Activated naive CD8-positive, alpha-beta T cell treated with anti-CD3 and anti-CD28 coated beads, Interleukin-2, amount 10 ng/mL, durations not matched to agents 7 days and 5 days (primary cell): ENCODE measurements around the gene BANK1. TPM values are rescaled to one million over a fixed set of nuclear protein-coding genes. Genes with fewer than 3 reads are reported as not detected.

Experiments
- ATAC-seq: fragments of 150-1000 bp; cut with Tn5 transposase; one replicate; pipeline ENCODE4 v1.10.0; 2021; ENCODE audit warnings: low read depth, moderate library complexity
- POLR2A ChIA-PET: fragments of 350-600 bp; sonication (Branson Sonifier 250); formaldehyde crosslinking; loops from one replicate; lab custom pipeline; 2021; ENCODE audit warnings: antibody characterized with exemption; lab: Charles Lee
- DNase-seq: peaks from one replicate; pipeline ENCODE4 v3.0.0; 2021
- H3K27ac Mint-ChIP-seq: one replicate; pipeline ENCODE4 v1.8.0; 2022; ENCODE audit warnings: mild to moderate bottlenecking, mixed read lengths
- H3K27me3 Mint-ChIP-seq: one replicate; pipeline ENCODE4 v1.8.0; 2022; ENCODE audit warnings: mild to moderate bottlenecking, moderate library complexity, mixed read lengths
- H3K36me3 Mint-ChIP-seq: one replicate; pipeline ENCODE4 v1.8.0; 2021; ENCODE audit warnings: mild to moderate bottlenecking, mixed read lengths
- H3K4me1 Mint-ChIP-seq: one replicate; pipeline ENCODE4 v1.8.0; 2021; ENCODE audit warnings: mixed read lengths
- H3K4me3 Mint-ChIP-seq: one replicate; pipeline ENCODE4 v1.8.0; 2022; ENCODE audit warnings: mild to moderate bottlenecking, moderate library complexity, mixed read lengths
- H3K9me3 Mint-ChIP-seq: one replicate; pipeline ENCODE4 v1.8.0; 2021; ENCODE audit warnings: mixed read lengths
- total RNA-seq, 2 experiments: library from RNA; stranded (reverse); gene quantifications; one replicate each; pipeline ENCODE4 v1.2.3, GENCODE V29; 2021

The BANK1 gene
- total RNA-seq, 2 experiments from 2014 or later = 0.51 to 0.72 TPM

GRCh38 chr4:101941816-101942358 lies 151.4 kb downstream of the BANK1 start:
- no peaks in the 10 kb centered on the region for H3K4me1 Mint-ChIP-seq
- no peak overlapping the region for H3K27ac Mint-ChIP-seq
- POLR2A ChIA-PET = no interaction called here
- no peaks in the 10 kb centered on the region for H3K9me3 Mint-ChIP-seq
- DNase-seq (no peak), ATAC-seq (no peak)
- no peak overlapping the region for H3K4me3 Mint-ChIP-seq
- H3K27me3 Mint-ChIP-seq = peaks cover 8% of the 10 kb centered on the region
- H3K36me3 Mint-ChIP-seq = no peaks in the 10 kb centered on the region

- no peak for DNase-seq
- POLR2A ChIA-PET = no interaction called here
- Mint-ChIP-seq H3K27ac (no peak overlapping the region), H3K36me3 (no peaks in the 10 kb centered on the region), H3K9me3 (no peaks in the 10 kb centered on the region), H3K27me3 (peaks cover 10% of the 10 kb centered on the region), H3K4me1 (no peaks in the 10 kb centered on the region), H3K4me3 (no peak overlapping the region)
- no peak for ATAC-seq
These were observed 152.4 kb downstream of the BANK1 start for GRCh38 chr4:101942891-101943290.

GRCh38 chr4:101944649-101945048 lies 154.1 kb downstream of the BANK1 start:
- POLR2A ChIA-PET = no interaction called here
- Mint-ChIP-seq H3K27me3 (peaks cover 14% of the 10 kb centered on the region), H3K4me3 (no peak overlapping the region), H3K4me1 (no peaks in the 10 kb centered on the region), H3K27ac (no peak overlapping the region), H3K9me3 (no peaks in the 10 kb centered on the region), H3K36me3 (no peaks in the 10 kb centered on the region)
- ATAC-seq (no peak), DNase-seq (no peak)

GRCh38 chr4:101948055-101948454 lies 157.5 kb downstream of the BANK1 start:
- Mint-ChIP-seq H3K36me3 (no peaks in the 10 kb centered on the region), H3K27ac (no peak overlapping the region), H3K27me3 (peaks cover 9% of the 10 kb centered on the region), H3K4me3 (no peak overlapping the region), H3K4me1 (no peaks in the 10 kb centered on the region), H3K9me3 (no peaks in the 10 kb centered on the region)
- POLR2A ChIA-PET = no interaction called here
- DNase-seq = no peak
- no peak for ATAC-seq

- no peak overlapping the region for H3K27ac Mint-ChIP-seq
- peaks cover 6% of the 10 kb centered on the region for H3K27me3 Mint-ChIP-seq
- no peak overlapping the region for H3K4me3 Mint-ChIP-seq
- ATAC-seq = no peak
- no peaks in the 10 kb centered on the region for H3K9me3 Mint-ChIP-seq
- no peak for DNase-seq
- H3K36me3 Mint-ChIP-seq = no peaks in the 10 kb centered on the region
- H3K4me1 Mint-ChIP-seq = no peaks in the 10 kb centered on the region
- POLR2A ChIA-PET = no interaction called here
These were observed 158.4 kb downstream of the BANK1 start for GRCh38 chr4:101948951-101949350.

- no peaks in the 10 kb centered on the region for H3K9me3 Mint-ChIP-seq
- ATAC-seq (no peak), DNase-seq (no peak)
- no peak overlapping the region for H3K27ac Mint-ChIP-seq
- H3K4me3 Mint-ChIP-seq = no peak overlapping the region
- H3K4me1 Mint-ChIP-seq = no peaks in the 10 kb centered on the region
- POLR2A ChIA-PET = no interaction called here
- peaks cover 9% of the 10 kb centered on the region for H3K27me3 Mint-ChIP-seq
- H3K36me3 Mint-ChIP-seq = no peaks in the 10 kb centered on the region
These were observed 159.9 kb downstream of the BANK1 start for GRCh38 chr4:101950258-101950979.

- POLR2A ChIA-PET = no interaction called here
- H3K4me1 Mint-ChIP-seq = no peaks in the 10 kb centered on the region
- ATAC-seq = no peak
These were observed 162.5 kb downstream of the BANK1 start for GRCh38 chr4:101952985-101953384.

GRCh38 chr4:101953949-101954348 lies 163.4 kb downstream of the BANK1 start:
- DNase-seq (no peak), ATAC-seq (no peak)
- Mint-ChIP-seq H3K36me3 (no peaks in the 10 kb centered on the region), H3K27me3 (peaks cover 5% of the 10 kb centered on the region), H3K4me1 (no peaks in the 10 kb centered on the region), H3K9me3 (no peaks in the 10 kb centered on the region), H3K4me3 (no peak overlapping the region), H3K27ac (no peak overlapping the region)
- POLR2A ChIA-PET = no interaction called here

More at GRCh38 chr4:101952985-101953384, 162.5 kb downstream of the BANK1 start:
- Mint-ChIP-seq H3K27me3 (peaks cover 6% of the 10 kb centered on the region), H3K27ac (no peak overlapping the region), H3K4me3 (no peak overlapping the region), H3K36me3 (no peaks in the 10 kb centered on the region), H3K9me3 (no peaks in the 10 kb centered on the region)
- no peak for DNase-seq

GRCh38 chr4:101954351-101954750 lies 163.8 kb downstream of the BANK1 start:
- H3K4me1 Mint-ChIP-seq = no peaks in the 10 kb centered on the region
- H3K27ac Mint-ChIP-seq = no peak overlapping the region
- ATAC-seq (no peak), DNase-seq (no peak)
- H3K4me3 Mint-ChIP-seq = no peak overlapping the region
- POLR2A ChIA-PET = no interaction called here
- H3K36me3 Mint-ChIP-seq = no peaks in the 10 kb centered on the region
- no peaks in the 10 kb centered on the region for H3K9me3 Mint-ChIP-seq
- peaks cover 3% of the 10 kb centered on the region for H3K27me3 Mint-ChIP-seq

- Mint-ChIP-seq H3K36me3 (no peaks in the 10 kb centered on the region), H3K27ac (no peak overlapping the region), H3K27me3 (peaks cover 3% of the 10 kb centered on the region), H3K4me3 (no peak overlapping the region), H3K4me1 (no peaks in the 10 kb centered on the region), H3K9me3 (no peaks in the 10 kb centered on the region)
- DNase-seq (no peak), ATAC-seq (no peak)
- POLR2A ChIA-PET = no interaction called here
These were observed 164.6 kb downstream of the BANK1 start for GRCh38 chr4:101954975-101955678.

GRCh38 chr4:101956068-101956825 lies 165.7 kb downstream of the BANK1 start:
- Mint-ChIP-seq H3K4me1 (no peaks in the 10 kb centered on the region), H3K27me3 (peaks cover 3% of the 10 kb centered on the region), H3K36me3 (no peaks in the 10 kb centered on the region), H3K4me3 (no peak overlapping the region), H3K27ac (no peak overlapping the region), H3K9me3 (no peaks in the 10 kb centered on the region)
- POLR2A ChIA-PET = no interaction called here
- DNase-seq = no peak
- no peak for ATAC-seq

GRCh38 chr4:101958547-101958946 lies 168.0 kb downstream of the BANK1 start:
- no peaks in the 10 kb centered on the region for H3K36me3 Mint-ChIP-seq
- POLR2A ChIA-PET = no interaction called here
- peaks cover 3% of the 10 kb centered on the region for H3K27me3 Mint-ChIP-seq
- H3K4me3 Mint-ChIP-seq = no peak overlapping the region
- DNase-seq (no peak), ATAC-seq (no peak)
- H3K9me3 Mint-ChIP-seq = no peaks in the 10 kb centered on the region
- H3K27ac Mint-ChIP-seq = no peak overlapping the region
- no peaks in the 10 kb centered on the region for H3K4me1 Mint-ChIP-seq

- H3K9me3 Mint-ChIP-seq = no peaks in the 10 kb centered on the region
- H3K27me3 Mint-ChIP-seq = peaks cover 2% of the 10 kb centered on the region
These were observed 169.9 kb downstream of the BANK1 start for GRCh38 chr4:101960431-101960830.

More at GRCh38 chr4:101960431-101960830, 169.9 kb downstream of the BANK1 start:
- DNase-seq (no peak), ATAC-seq (no peak)
- H3K36me3 Mint-ChIP-seq = no peaks in the 10 kb centered on the region
- H3K27ac Mint-ChIP-seq = no peak overlapping the region
- no peak overlapping the region for H3K4me3 Mint-ChIP-seq
- no peaks in the 10 kb centered on the region for H3K4me1 Mint-ChIP-seq
- POLR2A ChIA-PET = no interaction called here
